Epidermal melanocyte (primary cell): ENCODE data around the gene NDUFS8.

ENCODE experiments used
- DNase-seq: peaks from one replicate; pipeline ENCODE4 v3.0.0; 2011; ENCODE audit warnings: low spot score; ENCODE audit not compliant: insufficient read length

Gene NDUFS8

DNA sequence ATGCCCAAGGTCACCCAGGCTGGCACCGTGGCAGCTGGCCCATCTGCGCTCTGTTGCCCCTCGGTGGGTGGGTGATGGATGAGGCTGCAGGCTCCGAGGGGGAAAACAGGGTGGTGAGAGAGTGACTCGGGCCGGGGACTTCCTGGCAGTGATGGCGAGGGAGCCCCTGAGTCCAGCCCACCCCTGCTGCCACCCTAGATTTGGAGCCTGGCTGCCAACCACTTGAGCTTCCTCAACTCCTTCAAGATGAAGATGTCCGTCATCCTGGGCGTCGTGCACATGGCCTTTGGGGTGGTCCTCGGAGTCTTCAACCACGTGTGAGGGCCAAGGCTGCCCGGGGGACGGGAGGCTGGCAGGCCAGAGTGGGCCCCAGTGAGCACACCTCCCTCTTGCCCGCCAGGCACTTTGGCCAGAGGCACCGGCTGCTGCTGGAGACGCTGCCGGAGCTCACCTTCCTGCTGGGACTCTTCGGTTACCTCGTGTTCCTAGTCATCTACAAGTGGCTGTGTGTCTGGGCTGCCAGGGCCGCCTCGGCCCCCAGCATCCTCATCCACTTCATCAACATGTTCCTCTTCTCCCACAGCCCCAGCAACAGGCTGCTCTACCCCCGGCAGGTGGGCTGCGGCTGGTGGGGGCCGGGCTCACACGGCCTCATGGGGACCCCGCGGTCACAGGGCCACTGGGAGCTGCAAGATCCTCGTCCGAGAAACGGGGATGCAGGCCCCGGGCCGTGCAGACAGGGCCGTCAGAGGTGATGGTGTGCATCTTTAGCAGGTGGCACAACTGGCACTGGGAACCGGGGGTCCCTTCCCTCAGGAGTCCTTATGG is 18.4 kb downstream of the NDUFS8 start:
- no peak for DNase-seq

DNA sequence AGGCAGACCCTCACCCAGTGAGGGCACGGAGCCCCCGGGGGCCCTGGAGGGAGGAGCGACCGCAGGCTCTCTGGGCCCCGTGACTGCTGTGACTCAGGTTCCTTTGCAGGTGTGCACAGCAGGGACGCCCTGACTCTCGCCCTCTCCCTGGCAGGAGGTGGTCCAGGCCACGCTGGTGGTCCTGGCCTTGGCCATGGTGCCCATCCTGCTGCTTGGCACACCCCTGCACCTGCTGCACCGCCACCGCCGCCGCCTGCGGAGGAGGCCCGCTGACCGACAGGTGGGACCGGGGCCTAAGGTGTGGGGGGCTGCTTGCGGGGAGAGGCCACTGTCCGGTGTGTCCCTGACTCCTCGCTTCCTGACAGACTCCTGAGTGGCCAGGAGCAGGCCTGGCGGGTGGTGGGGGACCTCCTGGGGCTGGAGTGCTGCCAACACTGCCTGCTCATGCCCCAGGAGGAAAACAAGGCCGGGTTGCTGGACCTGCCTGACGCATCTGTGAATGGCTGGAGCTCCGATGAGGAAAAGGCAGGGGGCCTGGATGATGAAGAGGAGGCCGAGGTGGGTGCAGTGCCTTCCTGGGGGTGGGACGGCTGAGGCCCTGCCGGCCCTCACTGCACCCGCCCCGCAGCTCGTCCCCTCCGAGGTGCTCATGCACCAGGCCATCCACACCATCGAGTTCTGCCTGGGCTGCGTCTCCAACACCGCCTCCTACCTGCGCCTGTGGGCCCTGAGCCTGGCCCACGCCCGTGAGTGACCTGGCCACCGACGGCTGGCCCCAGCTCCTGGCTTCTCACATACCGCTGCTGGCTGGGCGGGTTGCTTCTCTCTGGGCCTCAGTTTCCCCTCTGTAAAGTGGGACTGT is 19.3 kb downstream of the NDUFS8 start:
- DNase-seq, result no peak

DNA sequence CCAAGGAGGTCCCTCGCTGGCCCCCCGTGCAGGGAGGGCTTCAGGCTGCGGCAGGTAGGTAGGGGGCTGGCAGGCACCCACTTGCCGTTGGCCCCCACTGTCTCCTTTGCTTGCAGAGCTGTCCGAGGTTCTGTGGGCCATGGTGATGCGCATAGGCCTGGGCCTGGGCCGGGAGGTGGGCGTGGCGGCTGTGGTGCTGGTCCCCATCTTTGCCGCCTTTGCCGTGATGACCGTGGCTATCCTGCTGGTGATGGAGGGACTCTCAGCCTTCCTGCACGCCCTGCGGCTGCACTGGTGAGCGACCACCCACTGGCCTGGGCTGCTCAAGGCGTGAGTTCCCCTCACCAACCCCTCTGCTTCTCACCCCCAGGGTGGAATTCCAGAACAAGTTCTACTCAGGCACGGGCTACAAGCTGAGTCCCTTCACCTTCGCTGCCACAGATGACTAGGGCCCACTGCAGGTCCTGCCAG is 19.9 kb downstream of the NDUFS8 start:
- no peak for DNase-seq

GRCh38 chr11:68051191-68052136 is 21.0 kb downstream of the NDUFS8 start:
- DNase-seq, result no peak

- DNase-seq, result no peak
Observed at GRCh38 chr11:68052137-68052873, 21.8 kb downstream of the NDUFS8 start.

GRCh38 chr11:68053117-68053516 is 22.6 kb downstream of the NDUFS8 start:
- DNase-seq, result no peak

DNA sequence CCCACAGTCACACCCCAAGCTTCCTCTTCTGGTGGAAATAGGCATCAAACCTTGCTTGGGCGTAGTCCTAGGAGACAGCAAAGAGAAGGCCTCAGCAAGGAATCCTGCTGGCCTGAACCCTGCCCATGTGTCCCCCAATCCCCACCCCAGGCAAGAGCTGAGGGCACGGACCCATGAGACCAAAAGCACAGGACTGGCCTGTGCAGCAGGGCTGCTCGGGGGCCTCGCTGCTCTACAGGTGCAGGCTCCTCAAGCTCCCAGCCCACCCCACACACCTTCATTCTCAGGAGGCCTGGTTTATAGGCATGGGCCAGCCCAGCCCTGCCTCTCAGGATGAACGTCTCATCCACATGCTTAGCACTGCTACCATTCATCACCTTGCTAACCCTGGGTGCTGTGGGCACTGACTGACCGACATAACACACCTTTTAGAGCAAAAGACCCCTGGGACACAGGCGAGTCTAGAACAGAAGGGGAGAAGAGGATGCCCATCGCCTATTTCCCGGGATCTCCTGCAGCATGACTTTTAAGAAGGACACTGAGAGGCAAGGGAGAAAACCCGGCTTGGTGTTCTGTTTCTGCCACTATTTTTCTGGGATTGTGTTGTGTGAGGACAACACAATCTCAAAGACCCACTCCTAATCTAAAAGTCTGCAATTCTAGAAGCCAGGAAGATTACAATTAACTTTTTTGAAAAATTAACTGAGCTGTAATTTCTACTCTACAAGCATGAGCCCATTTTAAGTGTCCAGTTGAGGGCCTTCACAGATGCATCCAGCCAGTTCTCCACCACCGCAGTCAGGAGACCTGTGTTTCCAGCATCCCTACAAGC is 23.7 kb downstream of the NDUFS8 start:
- DNase-seq, result no peak

GRCh38 chr11:68056317-68057285 is 26.1 kb downstream of the NDUFS8 start:
- no peak for DNase-seq

- DNase-seq, result no peak
Observed at GRCh38 chr11:68057807-68058206, 27.3 kb downstream of the NDUFS8 start.

DNA sequence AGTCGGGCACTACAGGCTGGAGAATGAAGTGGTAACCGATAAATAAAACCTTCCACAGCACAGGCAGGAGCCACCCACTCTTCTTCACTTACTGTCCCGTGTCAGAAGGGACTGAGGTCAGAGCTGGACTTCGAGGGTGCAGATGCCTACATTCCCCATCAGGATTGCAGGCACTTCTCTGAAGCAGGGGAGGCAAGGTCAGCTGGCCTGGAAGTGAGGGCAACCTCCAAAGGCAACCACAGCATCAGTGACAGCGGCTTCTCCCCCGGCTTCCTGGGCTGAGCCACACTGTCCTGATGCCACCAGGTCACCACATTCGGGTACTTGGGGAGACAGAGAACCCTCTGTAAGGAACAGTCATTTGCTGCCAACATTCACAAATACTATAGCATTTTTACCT is 31.0 kb downstream of the NDUFS8 start:
- DNase-seq, result no peak

GRCh38 chr11:68064926-68065325 is 34.4 kb downstream of the NDUFS8 start:
- no peak for DNase-seq

- no peak for DNase-seq
Observed at GRCh38 chr11:68065841-68066240, 35.4 kb downstream of the NDUFS8 start.

GRCh38 chr11:68066742-68067141 is 36.3 kb downstream of the NDUFS8 start:
- no peak for DNase-seq

DNA sequence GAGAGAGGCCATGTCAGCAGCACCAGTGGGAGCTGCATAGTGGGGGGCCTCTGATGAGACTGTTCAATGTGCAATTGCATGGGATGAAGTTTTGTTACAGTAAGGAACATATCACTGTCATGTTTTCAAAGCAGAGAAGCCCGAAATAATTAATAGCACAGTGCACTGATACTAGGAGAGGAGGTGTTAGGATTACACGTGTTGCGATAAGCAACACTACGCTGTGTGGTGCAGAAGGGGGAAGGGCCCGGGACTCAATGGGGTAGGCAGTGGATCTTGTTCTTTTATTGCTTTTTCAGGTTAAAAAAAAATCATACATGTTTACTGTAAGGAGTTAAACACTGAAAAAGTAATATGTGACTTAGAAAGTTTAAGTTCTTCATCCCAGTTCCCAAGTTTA is 37.5 kb downstream of the NDUFS8 start:
- no peak for DNase-seq

- no peak for DNase-seq
Observed at GRCh38 chr11:68071281-68072048, 41.0 kb downstream of the NDUFS8 start.

DNA sequence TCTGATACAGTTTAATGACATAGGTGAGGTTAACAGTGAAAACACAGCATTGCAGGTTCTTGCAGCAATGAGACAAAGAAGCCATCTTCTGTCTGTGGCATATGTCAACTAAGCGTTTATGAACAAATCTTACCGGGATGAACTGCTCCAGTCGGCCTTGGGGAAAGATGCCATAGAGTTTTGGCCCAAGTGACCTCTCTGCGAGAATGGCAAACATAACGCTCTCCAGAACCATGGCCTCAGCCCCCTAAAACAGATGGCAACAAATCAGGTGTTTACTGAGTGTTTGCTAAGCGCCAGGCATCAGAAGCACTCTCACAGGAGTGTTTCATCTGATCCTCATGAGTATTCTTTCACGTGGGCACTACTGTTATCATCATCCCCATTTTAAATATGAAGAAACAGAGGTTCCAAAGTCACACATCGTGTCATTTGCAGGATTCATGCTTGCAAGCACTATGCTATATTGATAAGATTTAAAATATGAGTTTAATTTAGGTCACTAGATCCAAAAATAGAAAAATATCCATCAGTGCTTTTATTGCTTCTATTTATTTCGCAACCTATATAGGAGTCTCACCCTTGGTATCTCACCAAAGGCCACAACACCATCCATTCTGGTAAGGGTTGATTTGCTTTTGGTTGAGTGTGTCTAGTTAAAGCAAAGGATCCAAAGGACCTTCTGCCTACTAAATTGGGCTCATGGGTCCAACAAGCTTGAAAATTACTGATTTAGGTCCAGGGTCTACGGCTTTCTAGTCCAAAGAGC is 44.3 kb downstream of the NDUFS8 start:
- DNase-seq, result no peak
